Ovary (tissue), 3 donors: ENCODE results near the gene EXOC1L.

Experiments used
- CTCF ChIP-seq, 3 donors: fragments of 450-650 bp in 2 of 3; fragments of 200-600 bp in 1 of 3; IDR thresholded peaks; one replicate each; pipeline versions ENCODE4 v1.5.1 to v1.8.0; 2016 to 2022; ENCODE audit warnings: antibody characterized with exemption in 3 of 3, mild to moderate bottlenecking in 1 of 3
- EP300 ChIP-seq: sonication (generic); formaldehyde crosslinking; IDR thresholded peaks from one replicate; pipeline ENCODE4 v1.6.1; 2017; ENCODE audit warnings: antibody characterized with exemption
- POLR2A ChIP-seq: fragments of 450-650 bp; IDR thresholded peaks from one replicate; pipeline ENCODE4 v1.6.1; 2017; ENCODE audit warnings: antibody characterized with exemption, mild to moderate bottlenecking, moderate library complexity
- donor health status: DM: no; HTN: no; CAD: no.

GRCh38 chr4:55868581-55869090, 49.0 kb downstream of the EXOC1L start:
- no peak for TF ChIP-seq CTCF (IDR thresholded peaks at IDR 0.05)
- TF ChIP-seq POLR2A: no peak
- TF ChIP-seq EP300: no peak
